GM12878 (cell line): ENCODE measurements around the gene SLC9A3. TPM values are rescaled to one million over a fixed set of nuclear protein-coding genes. Genes with fewer than 3 reads are reported as not detected.

Experiments
- ATAC-seq: fragments of 200-7000 bp; cut with Tn5 transposase; 3 replicates; pipeline ENCODE4 v1.9.1; 2020; ENCODE audit warnings: mild to moderate bottlenecking, moderate library complexity
- BruUV-seq: library from RNA; stranded (reverse); fragments of 400-500 nt; replicated peaks from 2 replicates; lab custom pipeline; 2021; lab: Mats Ljungman, UMichigan
- CTCF ChIA-PET: fragments of 300-600 bp; sonication (Branson Sonifier 250); formaldehyde crosslinking; extraction: SDS; loops from one replicate; lab custom pipeline; 2021; ENCODE audit warnings: inconsistent platforms; lab: Yijun Ruan, JAX
- POLR2A ChIA-PET: fragments of 350-600 bp; formaldehyde crosslinking; extraction: SDS; loops from one replicate; lab custom pipeline; 2021; ENCODE audit warnings: inconsistent platforms; lab: Charles Lee
- RAD21 ChIA-PET: fragments of 300-600 bp; sonication (Branson Sonifier 250); formaldehyde crosslinking; loops from one replicate; lab custom pipeline; 2023; ENCODE audit warnings: antibody characterized with exemption; ENCODE audit not compliant: unreplicated experiment; lab: Charles Lee
- SMC1A ChIA-PET: fragments of 300-600 bp; sonication (Branson Sonifier 250); formaldehyde crosslinking; loops from one replicate; lab custom pipeline; 2023; ENCODE audit not compliant: unreplicated experiment, uncharacterized antibody; lab: Charles Lee
- DNase-seq: peaks from one replicate; pipeline ENCODE4 v3.0.0-alpha.2; 2011; ENCODE audit warnings: low read depth, low spot score
- FAIRE-seq: peaks from 3 replicates; lab custom pipeline; 2011; peaks lifted over from hg19 to GRCh38; lab: Jason Lieb, UNC
- H2AFZ ChIP-seq: 2 replicates; pipeline ENCODE4 v1.6.0; 2011; ENCODE audit warnings: low read depth, low read length, control low read depth; ENCODE audit not compliant: control insufficient read depth
- H3K27ac ChIP-seq: 2 replicates; pipeline ENCODE4 v1.5.1; 2011; ENCODE audit warnings: control low read depth; ENCODE audit not compliant: control insufficient read depth, insufficient read depth
- H3K27me3 ChIP-seq, 2 experiments: replicated peaks in 1 of 2; 2 replicates each; pipeline versions ENCODE4 v1.6.0 to v1.6.1; 2011; ENCODE audit warnings: low read length in 1 of 2; ENCODE audit not compliant: control insufficient read depth in 2 of 2, insufficient read depth in 2 of 2
- H3K36me3 ChIP-seq, 2 experiments: 2 replicates each; pipeline ENCODE4 v1.5.1; 2011; ENCODE audit warnings: low read length in 1 of 2; ENCODE audit not compliant: control insufficient read depth in 2 of 2, insufficient read depth in 2 of 2
- H3K4me1 ChIP-seq: 2 replicates; pipeline ENCODE4 v1.6.1; 2011; ENCODE audit warnings: mild to moderate bottlenecking, low read length, moderate library complexity, mixed read lengths; ENCODE audit not compliant: control insufficient read depth, insufficient read depth
- H3K4me2 ChIP-seq: 2 replicates; pipeline ENCODE4 v1.6.0; 2011; ENCODE audit warnings: control low read depth; ENCODE audit not compliant: control insufficient read depth, insufficient read depth
- H3K4me3 ChIP-seq: fragments of 200-600 bp; sonication (generic); 2 replicates; pipeline ENCODE4 v1.5.1; 2016
- H3K79me2 ChIP-seq: 2 replicates; pipeline ENCODE4 v1.6.0; 2011; ENCODE audit warnings: low read length; ENCODE audit not compliant: control insufficient read depth, insufficient read depth
- H3K9ac ChIP-seq: 2 replicates; pipeline ENCODE4 v1.8.0; 2011; ENCODE audit warnings: low read length, control low read depth, mixed read lengths; ENCODE audit not compliant: control insufficient read depth, insufficient read depth
- H3K9me3 ChIP-seq: replicated peaks from 3 replicates; pipeline ENCODE4 v1.5.1; 2011; ENCODE audit warnings: mild to moderate bottlenecking, low read length; ENCODE audit not compliant: control insufficient read depth, insufficient read depth
- H4K20me1 ChIP-seq: 2 replicates; pipeline ENCODE4 v1.6.0; 2011; ENCODE audit not compliant: control insufficient read depth, insufficient read depth
- BHLHE40 ChIP-seq, 2 experiments: fragments of 450-650 bp in 1 of 2; IDR thresholded peaks; 2 replicates each; pipeline ENCODE4 v1.6.1; 2011 to 2017; ENCODE audit warnings: low read depth in 2 of 2, borderline replicate concordance in 1 of 2, improper control_type of control experiment in 1 of 2, low read length in 1 of 2, mild to moderate bottlenecking in 1 of 2
- EED ChIP-seq: sonication (generic); IDR thresholded peaks from 2 replicates; pipeline ENCODE4 v1.6.1; 2016; ENCODE audit warnings: antibody characterized with exemption, low read depth
- ESRRA ChIP-seq: IDR thresholded peaks from 2 replicates; pipeline ENCODE4 v1.6.1; 2012; ENCODE audit warnings: mild to moderate bottlenecking, low read length, improper control_type of control experiment
- HDGF ChIP-seq: fragments of 450-650 bp; IDR thresholded peaks from 2 replicates; pipeline ENCODE4 v1.6.1; 2016; ENCODE audit warnings: antibody characterized with exemption
- NR2C1 ChIP-seq: fragments of 450-650 bp; IDR thresholded peaks from 2 replicates; pipeline ENCODE4 v1.6.1; 2017; ENCODE audit warnings: antibody characterized with exemption, mild to moderate bottlenecking, moderate library complexity
- RAD21 ChIP-seq: IDR thresholded peaks from 2 replicates; pipeline ENCODE4 v1.6.1; 2011; ENCODE audit warnings: mild to moderate bottlenecking, low read depth, low read length, moderate library complexity; ENCODE audit not compliant: insufficient read depth
- RBBP5 ChIP-seq: fragments of 200-600 bp; sonication (generic); conservative IDR thresholded peaks from 2 replicates; pipeline ENCODE4 v1.6.1; 2016
- RELB ChIP-seq: fragments of 450-650 bp; IDR thresholded peaks from 2 replicates; pipeline ENCODE4 v1.6.1; 2017; ENCODE audit warnings: low read depth, mild to moderate bottlenecking, moderate library complexity
- SUPT20H ChIP-seq: IDR thresholded peaks from 2 replicates; pipeline ENCODE4 v1.6.1; 2011; ENCODE audit warnings: low read depth, mild to moderate bottlenecking, low read length, moderate library complexity, borderline replicate concordance; ENCODE audit not compliant: control insufficient read depth
- ZBTB40 ChIP-seq: fragments of 450-650 bp; IDR thresholded peaks from 2 replicates; pipeline ENCODE4 v1.6.1; 2016; ENCODE audit warnings: mild to moderate bottlenecking, moderate library complexity, borderline replicate concordance
- ZNF622 ChIP-seq: fragments of 450-650 bp; IDR thresholded peaks from 2 replicates; pipeline ENCODE4 v1.6.1; 2017; ENCODE audit warnings: mild to moderate bottlenecking, inconsistent platforms
- WGBS: methylation state at CpG from one replicate; pipeline ENCODE4 v1.1.6; 2016; ENCODE audit warnings: low lambda C conversion rate; ENCODE audit not compliant: insufficient replicate concordance, insufficient coverage; ENCODE audit errors: missing lambda C conversion rate; 5-methylcytosine and 5-hydroxymethylcytosine counted together
- in situ Hi-C: fragments of 300-500 bp; cut with MboI; formaldehyde crosslinking; loops from 9 replicates; pipeline ENCODE4 v1.14.3; 2018; ENCODE audit warnings: mixed read lengths
- intact Hi-C: fragments of 100-400 bp; cut with micrococcal nuclease; formaldehyde crosslinking; loops from one replicate; pipeline ENCODE4 v1.14.2; 2022; ENCODE audit not compliant: unreplicated experiment
- polyA plus RNA-seq, 11 experiments: library from polyadenylated mRNA; depleted of rRNA in 4 of 11; unstranded in 6 of 11; stranded (reverse) in 5 of 11; fragments of >200 nt; fragmentation: Nextera tagmentation in 4 of 11; fragmentation: Illumina TruSeq in 1 of 11; extraction: Ambion mirVana in 4 of 11; extraction: Trizol in 1 of 11; gene quantifications; 1 replicate in 1 of 11; 2 replicates in 10 of 11; pipeline versions ENCODE4 v1.2.1 to v1.2.3, GENCODE V29; 2011 to 2016; ENCODE audit warnings: inconsistent platforms in 2 of 11, missing spikeins in 2 of 11, low read depth in 1 of 11
- total RNA-seq, 4 experiments: library from RNA; depleted of rRNA in 3 of 4; stranded (reverse); fragments of >200 nt in 3 of 4; fragmentation: Illumina TruSeq in 1 of 4; extraction: Trizol in 1 of 4; gene quantifications; 2 replicates each; pipeline versions ENCODE4 v1.2.1 to v1.2.3, GENCODE V29; 2013 to 2021

SLC9A3 gene
- total and polyA plus RNA-seq, 10 of the 15 experiments (the other 5 are each of a cell fraction or from before 2014, with no cell fraction given), result 0.04 to 5.2 (median 2.3) TPM; not detected in 1

- Histone ChIP-seq H3K9ac (no peak overlapping the region), H3K27ac (no peak overlapping the region), H3K79me2 (no peaks in the 10 kb centered on the region), H3K4me2 (no peak overlapping the region), H3K27me3 (no peaks in the 10 kb centered on the region), H3K36me3 (peaks cover 6 to 29% of the 10 kb centered on the region in 2 experiments; a peak in 3 of 4 replicates), H2AFZ (no peak overlapping the region), H3K9me3 (no peaks in the 10 kb centered on the region), H4K20me1 (no peaks in the 10 kb centered on the region), H3K4me3 (no peak overlapping the region), H3K4me1 (peaks cover 8% of the 10 kb centered on the region)
- DNase-seq (no peak), ATAC-seq (no peak), FAIRE-seq (no peak)
- TF ChIP-seq HDGF (no peak), RBBP5 (no peak), ESRRA (no peak), ZNF622 (no peak), EED (no peak), NR2C1 (no peak), RAD21 (no peak), BHLHE40 (IDR thresholded peaks at IDR 0.05; ENCODE audit: borderline replicate concordance in 1 of 2, low read depth in 2 of 2, low read length in 1 of 2) (no peak), SUPT20H (no peak), ZBTB40 (no peak), RELB (no peak)
- CTCF ChIA-PET, result interaction anchor here (1.3 to 6.4 kb wide), 5 partner anchors 14 to 149 kb away, joined by 5 to 126 read pairs (median 10); partner anchors contain the start of gene AHRR
- WGBS, result 91% methylated on average over 17 of the region's 18 CpGs
- RAD21 ChIA-PET, result interaction anchor here (0.8 to 6.0 kb wide), 2 partner anchors 63 to 115 kb away, joined by 3 to 82 read pairs; no protein-coding TSS in a partner anchor
- SMC1A ChIA-PET, result interaction anchor here (1.1 to 3.7 kb wide), 4 partner anchors 14 to 115 kb away, joined by 3 to 33 read pairs (median 4); no protein-coding TSS in a partner anchor
- POLR2A ChIA-PET, result interaction anchor here (0.6 to 1.0 kb wide), 2 partner anchors 100 to 112 kb away, joined by 3 to 5 read pairs; no protein-coding TSS in a partner anchor
- in situ Hi-C loops (no loop called here), intact Hi-C loops (no loop called here)
- BruUV-seq, result no TSS peak
Observed at GRCh38 chr5:432201-432927, 91.9 kb downstream of the SLC9A3 start.
